CD4-positive, alpha-beta T cell treated with Interleukin-21 for 1 hour (primary cell): ENCODE data around the gene DDAH1.

Source experiments
- DNase-seq: peaks from one replicate; pipeline ENCODE4 v3.0.0-alpha.2; 2020

Gene DDAH1

DNA sequence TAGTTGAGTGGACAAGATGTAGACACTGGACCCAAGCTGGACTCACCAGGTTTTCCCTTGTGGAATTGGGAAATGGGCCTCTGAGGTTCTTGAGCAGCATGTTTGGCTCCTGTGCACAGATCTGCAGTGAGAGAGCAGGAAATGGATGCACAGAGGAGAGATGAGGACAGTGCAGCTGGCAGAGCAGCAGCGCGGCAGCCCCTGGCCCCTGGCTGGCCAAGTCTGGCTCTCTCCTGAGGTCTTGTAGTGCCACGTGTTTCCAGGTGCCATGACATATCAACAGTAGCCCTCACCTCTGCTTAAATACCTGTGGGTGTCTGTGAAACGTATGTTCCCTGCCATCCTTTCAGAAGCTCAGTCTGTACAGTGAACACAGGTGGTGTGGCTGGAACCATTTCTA is 169.3 kb downstream of the DDAH1 start:
- no peak for DNase-seq

DNA sequence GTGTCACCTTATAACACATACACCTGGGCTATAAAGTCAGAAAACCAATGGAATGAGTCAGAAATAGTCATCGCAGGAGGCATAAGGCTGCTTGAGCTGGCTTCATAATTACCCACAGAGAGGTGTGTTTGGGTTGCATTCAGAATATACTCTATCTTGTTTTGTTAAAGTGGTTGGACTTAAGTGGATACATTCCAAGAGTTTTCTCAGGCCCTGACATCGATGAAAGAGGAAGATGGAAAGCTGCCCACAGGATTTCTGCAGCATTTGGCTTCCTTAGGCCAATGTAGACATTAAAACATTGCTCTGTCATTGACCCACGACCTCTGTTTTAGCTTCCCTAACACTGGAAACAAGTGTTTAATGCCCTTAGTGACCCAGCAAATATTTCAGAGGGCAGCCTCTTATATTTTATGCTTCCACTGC is 169.9 kb downstream of the DDAH1 start:
- no peak for DNase-seq

DNA sequence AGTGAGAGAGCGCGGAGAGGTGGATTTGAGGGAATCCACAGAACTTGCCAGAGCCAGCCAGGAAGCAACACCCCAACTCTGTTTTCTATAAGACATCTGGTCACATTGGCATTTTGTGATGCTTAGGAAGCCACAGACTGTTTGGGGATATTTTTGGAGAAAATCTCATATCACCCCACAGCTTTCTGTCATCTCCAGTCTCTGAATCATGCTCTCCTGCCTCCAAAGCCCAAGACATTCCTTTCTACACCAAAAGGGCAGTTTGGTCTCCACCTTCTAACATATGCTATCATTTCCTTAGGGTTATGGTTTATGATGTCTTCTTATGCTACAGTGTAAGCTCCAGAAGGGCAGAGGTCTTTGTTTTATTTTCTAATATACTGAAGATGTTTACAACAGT is 174.1 kb downstream of the DDAH1 start:
- DNase-seq, result no peak

DNA sequence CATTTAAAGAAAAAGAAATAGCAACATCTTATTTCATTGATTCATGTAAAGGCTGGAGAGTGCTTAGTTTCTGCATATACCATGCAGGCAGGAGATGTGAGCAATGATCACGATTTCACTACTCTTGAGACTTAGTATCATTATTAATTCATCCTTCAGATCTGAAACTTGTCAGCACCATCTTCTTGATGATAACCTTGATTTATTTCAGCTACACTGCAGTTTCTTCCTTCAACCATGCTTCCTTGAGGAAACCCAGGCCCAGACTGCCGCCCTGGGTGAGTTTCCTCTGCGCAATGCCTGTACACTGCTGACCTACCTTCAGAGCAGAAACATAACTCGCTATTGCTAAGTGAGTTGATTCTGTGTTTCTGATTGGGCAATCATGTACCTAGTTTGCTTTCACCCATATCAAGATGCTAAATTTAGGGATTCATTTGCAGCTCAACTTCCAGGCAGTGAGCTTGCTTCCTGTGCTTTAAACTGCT is 175.1 kb downstream of the DDAH1 start:
- DNase-seq, result no peak

DNA sequence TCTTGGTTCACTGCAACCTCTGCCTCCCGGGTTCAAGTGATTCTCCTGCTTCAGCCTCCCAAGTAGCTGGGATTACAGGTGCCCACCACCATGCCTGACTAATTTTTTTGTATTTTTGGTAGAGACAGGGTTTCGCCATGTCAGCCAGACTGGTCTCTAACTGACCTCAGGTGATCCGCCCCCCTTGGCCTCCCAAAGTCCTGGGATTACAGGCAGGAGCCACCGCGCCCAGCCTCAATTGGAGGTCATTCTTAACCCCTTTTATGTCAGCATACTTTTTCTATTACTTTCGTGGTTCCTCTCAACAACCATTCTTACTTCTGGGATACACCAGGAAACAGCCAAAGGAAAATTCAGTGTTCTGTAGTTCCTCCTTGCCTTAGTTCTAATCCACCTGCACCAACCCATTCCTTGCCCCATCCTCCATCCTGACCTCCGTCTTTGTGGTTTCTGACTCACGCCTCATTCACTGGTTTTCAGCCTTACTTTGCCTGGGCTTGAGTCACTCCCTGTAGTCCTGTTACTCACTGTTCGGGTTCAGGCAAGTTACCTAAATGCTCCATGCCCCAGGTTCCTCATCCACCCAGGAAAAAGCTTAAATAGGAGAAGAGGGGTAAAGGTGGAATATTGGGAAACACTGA is 175.6 kb downstream of the DDAH1 start:
- no peak for DNase-seq

DNA sequence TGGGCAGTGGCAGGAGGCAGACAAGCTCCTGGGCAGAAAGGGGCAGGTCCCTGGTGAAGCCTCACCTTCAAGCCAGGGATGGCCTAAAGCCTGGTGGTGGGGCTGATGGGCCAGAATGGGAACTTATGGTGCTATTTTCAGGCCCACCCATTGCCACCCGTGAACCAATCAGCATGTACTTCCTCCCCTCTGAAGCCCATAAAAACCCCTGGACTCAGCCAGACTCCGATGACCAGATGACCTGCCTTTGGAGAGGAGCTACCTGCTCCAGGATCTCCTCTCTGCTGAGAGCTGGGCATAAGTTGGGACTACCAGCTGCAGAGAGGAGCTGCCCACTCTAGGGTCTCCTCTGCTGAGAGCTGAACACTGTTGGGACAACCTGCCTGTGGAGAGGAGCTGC is 180.8 kb downstream of the DDAH1 start:
- no peak for DNase-seq

DNA sequence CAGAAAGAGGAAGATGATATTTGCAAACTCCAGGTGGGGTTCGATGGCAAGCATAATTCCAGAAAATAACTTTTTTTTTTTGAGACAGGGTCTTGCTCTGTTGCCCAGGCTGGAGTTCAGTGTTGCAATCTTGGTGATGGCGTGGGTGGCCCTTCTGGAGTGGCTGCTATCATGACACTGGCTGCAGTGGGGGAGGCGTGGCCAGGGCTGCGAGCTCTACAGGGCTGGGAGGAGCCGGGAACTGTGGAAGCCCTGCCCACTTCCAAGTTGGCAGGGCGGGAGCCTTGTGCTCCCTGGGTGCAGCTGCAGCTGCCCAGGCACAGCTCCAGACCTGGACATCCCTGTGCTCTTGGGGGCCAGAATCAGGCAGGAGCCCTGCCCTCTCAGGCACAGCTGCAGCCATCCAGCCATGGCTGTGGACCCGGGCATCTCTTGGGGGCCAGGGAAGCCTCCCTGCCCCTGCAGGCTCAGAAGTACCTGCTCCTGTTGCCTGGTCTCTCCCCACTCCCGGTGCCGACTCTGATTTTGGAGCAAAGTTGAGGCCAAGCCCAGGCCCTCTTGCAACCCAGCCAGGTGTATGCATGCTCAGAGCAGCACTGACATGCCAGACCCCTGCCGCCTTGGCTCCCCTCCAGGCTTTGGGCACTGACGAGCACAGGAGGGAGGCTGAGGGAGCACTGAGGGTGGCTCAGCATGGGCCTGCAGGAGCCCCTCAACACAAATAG is 181.3 kb downstream of the DDAH1 start:
- DNase-seq, result no peak

DNA sequence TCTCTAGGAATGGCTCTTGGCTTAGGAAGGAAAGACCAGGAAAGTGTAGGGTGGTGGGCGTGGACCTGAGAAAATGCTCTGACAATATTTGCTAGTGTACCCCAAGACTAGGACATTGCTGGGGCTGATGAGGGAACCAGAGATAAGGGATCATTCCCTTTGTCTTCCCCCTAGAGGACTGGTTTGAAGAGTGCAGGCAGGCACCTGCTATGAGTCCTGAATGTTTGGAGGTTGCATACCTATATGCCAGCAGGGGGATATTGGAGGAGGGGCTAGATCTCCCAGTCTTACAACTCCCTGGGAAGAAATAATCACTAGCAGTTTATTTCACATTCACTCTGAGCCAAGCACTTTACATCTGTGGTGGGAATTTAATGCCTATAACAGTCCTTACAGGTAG is 182.5 kb downstream of the DDAH1 start:
- DNase-seq, result no peak

DNA sequence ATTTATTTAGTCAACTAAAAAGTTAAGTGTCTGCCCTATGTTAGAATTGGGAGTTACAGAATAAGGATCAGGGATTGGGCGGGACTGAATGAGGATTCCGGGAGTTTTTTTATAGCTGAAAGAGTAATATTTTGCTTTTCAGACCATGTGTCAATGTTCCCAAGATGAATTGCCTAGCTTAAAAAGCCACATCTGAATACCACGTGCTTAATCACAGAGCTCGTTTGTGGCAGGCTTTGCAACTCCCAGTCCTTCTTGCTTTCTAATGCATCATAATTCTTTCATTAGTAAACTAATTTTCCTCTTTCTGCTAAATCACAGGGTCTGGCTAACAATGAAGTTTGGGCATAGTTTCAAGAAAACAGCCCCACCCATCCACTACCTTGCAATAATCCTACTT is 184.3 kb downstream of the DDAH1 start:
- DNase-seq, result no peak

DNA sequence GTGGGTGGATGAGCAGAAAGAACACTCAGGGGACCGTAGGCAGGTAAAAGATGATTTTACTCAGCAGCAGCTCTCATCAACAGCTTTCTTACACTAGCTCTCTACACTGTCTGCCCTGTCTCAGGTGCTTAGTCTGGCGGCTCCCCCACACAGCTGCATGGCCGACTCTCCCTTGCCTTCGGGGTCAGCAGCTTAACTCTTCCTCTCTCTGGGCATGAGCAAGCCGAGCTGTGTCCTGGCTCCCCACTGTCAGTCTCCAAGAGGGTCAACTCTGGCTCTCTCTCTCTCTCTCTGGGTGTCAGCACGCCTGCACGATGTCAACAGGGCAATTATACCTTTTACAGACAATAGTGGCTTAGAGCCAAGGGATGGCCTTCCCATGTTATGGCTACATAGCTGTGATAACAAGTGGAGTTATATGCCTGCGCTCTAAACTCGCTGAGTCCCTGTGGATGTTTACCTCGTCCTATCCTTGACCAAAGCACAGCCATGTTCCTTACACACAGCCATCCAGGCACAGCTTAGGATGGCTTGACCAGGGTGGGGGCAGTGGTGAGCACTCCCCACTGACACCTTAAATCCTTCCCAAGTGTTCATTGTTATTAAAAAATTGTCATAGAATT is 185.4 kb downstream of the DDAH1 start:
- no peak for DNase-seq

DNA sequence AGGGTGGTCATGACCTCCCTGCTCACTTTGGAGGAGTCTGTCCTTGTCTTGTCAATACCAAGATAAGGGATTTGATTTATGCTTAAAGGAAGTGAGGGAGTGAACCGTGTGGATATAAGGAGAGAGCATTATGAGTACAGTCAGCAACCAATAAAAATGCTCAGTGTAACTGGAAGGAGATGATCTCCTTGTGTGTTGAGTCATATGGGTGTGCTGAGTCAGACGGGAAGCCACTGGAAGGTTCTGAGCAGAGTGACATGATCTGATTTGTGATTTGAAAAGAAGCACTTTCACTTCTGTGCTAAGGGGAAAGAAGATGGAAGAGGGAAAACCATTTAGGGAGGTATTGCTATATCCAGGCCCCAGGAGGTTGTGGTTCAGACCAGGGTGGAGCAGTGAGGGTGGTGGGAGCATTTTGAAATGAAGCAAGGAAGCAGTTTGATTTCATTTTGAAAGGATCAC is 186.1 kb downstream of the DDAH1 start:
- DNase-seq, result peak; percentile 37

DNA sequence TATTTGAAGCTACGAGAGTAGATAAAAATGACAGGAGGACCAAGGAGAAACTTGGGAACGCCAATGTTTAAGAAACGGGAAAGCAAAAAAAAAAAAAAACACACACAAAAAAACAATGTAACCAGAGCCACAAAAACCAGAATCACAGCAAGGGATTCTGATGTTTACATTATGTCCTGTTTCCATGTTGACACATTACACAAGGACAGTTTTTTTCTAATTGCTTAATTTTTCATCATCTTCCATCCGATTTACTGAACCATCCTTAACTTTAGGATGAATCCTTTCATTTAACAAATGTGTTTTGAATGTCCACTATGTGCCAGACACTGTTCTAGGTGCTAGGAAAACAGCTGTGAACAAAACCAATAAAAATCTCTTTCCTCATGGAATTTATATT is 187.2 kb downstream of the DDAH1 start:
- no peak for DNase-seq

DNA sequence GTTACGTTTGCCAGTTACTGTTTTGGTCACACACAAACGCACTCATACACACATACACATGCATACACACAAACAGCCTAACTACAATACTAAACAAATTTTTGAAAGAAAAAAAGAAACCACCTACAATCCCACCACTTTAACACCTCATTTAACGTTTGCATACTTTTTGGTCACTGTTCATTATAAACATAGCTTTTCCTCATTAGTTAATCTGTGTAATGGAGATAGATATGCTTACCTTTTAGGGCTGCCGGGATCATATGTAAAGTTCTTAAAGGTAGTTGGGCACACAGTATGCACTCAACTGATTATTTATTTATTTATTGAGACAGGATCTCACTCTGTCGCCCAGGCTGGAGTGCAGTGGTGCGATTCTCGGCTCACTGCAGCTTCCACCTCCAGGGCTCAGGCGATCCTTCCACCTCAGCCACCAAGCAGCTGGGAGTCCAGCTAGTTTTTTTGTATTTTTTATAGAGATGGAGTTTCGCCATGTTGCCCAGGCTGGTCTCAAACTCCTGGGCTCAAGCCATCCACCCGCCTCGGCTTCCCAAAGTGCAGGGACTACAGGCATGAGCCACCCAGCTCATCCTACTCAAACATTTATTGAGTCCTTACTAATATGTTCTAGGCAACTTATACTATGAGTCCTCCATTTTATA is 187.8 kb downstream of the DDAH1 start:
- DNase-seq, result no peak

DNA sequence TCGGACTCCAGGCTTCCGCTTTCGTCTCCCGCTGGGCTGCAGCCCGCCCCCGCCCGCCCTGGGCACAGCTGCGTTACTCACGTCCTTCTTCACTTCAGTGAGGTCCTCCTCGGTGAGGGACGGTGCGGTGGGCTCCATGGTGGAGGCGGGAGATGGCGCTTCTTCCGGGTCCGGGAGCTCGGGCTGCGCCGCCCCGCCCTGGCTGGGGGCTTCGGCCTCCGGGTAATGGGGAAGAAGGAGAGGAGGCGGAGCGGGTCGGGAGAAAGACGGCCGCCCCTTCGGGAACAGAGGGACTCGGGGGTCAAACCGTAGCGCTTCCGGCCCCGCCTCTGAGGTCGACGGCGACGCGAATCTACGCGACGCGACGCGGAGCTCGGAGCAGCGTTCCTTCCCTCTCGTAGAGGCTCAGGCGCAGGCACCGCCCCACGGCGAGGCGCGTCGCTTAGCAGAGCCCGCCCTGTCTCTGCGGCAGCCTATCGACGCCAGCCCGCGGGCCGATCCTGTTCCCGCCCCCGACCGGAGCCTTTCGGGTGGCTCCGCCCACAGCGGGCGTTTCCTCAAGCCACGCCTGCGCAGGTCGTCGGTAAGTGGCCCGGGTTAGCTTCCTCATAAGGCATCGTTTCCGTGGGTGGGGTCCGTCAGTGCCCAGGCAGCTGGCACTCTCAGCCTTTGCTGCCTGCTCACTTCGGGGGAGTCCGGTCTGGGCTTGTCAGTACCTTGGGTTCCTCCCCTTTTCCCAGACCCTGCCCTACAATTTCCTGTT is 188.6 kb downstream of the DDAH1 start, which contains the start of gene BCL10:
BCL10 (minus strand) TSS at position 418 of the 763 bp plus-strand sequence; CDS start at position 138, 280 bp downstream.
- peak; percentile 98 for DNase-seq

DNA sequence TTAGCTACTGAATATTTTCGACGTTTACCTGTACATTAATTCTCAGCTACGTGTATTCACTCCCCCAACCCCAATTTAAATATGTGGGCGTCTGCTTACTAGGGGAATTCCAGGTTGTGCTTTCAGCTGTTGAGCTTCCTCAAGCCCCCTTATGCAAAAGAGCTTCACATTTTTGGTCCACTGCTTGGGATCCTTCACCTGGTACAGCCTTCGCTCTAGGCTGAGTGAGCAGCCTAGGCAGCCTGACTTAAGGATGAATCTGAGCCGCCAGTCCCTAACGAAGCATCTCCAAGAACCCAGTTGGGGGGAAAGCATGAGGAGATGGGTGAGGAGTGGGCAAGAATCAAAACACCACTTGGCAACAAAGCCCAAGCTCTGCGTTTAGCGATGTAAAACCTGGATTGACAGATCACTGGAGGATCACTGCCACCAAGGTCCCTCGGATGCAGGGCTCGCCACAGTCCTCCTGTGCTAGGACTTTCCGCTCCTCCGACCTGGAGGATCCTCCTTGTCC is 189.2 kb downstream of the DDAH1 start:
- DNase-seq, result peak; percentile 64

DNA sequence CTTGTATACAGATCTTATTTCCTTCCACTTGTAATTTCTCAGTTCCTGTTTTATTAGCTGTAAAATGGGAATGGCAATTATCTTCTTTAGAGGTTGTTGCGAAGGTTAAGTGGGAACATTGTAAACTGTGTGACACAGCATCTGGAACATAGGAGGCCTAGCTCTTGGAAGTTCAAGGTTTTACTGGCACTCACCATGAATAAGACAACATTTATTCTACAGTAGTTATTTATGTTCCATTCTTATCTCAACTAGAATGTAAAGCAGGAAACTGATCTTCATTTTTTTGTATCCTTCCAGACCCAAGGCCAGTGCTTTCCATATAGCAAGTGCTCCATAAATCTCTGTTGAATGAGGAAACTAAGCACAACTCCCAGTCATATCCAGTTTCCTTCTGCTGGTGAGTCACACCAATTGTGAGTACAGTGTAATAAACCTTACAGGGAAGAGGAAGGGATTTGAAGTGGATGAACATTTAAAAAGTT is 189.9 kb downstream of the DDAH1 start:
- no peak for DNase-seq

DNA sequence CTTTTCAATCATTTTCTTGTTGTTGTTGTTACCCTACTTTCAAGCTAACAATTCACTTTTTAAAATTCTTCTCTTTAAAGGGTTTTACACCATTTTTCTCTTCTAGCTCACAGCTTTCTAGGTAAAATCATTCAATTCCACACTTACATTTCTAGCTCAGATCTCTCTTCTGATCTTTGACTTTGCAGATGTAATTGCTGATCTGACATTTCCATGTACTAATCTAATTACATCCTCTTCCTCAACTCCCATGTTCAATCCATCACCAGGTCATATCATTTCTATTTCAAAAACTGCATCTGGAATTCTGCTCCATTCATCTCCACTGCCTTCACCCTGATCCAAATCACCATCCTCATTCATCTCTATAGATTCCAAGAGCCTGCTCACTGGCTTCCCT is 191.6 kb downstream of the DDAH1 start:
- DNase-seq, result no peak

DNA sequence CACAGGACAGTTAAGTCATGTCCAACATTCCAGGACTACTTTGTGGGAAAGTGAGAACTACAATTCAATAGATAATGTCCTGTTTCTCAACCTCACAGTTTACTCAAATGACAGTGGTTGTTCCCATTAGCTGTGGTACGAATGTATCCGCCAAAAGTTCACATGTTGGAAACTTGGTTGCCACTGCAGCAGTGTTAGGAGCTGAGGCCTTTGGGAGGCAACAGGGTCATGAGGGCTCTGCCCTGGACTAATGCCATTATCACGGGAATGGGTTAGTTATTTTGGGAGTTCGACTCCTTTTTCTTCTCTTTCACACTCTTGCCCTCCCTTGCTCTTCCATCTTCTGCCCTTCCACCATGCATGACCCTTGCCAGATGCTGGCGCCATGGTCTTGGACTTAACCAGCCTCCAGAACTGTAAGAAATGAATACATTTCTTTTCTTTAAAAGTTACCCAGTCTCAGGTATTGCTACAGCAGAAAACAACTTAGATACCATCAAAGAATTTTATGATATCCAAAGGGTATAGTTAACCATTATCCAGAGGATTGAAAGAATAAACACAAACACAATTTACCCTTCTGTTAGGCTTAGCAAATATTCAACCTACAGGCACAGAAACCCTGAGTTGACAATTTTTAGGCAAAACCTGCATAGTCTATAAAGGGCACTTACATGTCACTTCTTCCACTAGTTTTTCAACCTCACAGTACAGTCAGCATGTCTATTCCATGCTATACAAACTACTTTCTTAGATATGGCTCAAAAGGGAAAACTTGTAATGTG is 196.0 kb downstream of the DDAH1 start:
- no peak for DNase-seq
